Activated CD4-positive, alpha-beta T cell treated with anti-CD3 and anti-CD28 coated beads, Interleukin-2, amount 10 ng/mL, durations not matched to agents 7 days and 5 days (primary cell): ENCODE results near the gene ATOH8. TPM values are rescaled to one million over a fixed set of nuclear protein-coding genes. Genes with fewer than 3 reads are reported as not detected.
"Not testable (repeated sequence)": the region's sequence is repeated elsewhere in the genome, so short reads cannot be mapped to it uniquely, and the experiment has no call there.

Experiments
- CTCF ChIA-PET: fragments of 350-600 bp; sonication (Branson Sonifier 250); formaldehyde crosslinking; loops from one replicate; lab custom pipeline; 2021; ENCODE audit warnings: antibody characterized with exemption; lab: Charles Lee
- POLR2A ChIA-PET: fragments of 350-600 bp; sonication (Branson Sonifier 250); formaldehyde crosslinking; loops from one replicate; lab custom pipeline; 2021; ENCODE audit warnings: antibody characterized with exemption; lab: Charles Lee
- DNase-seq: peaks from one replicate; pipeline ENCODE4 v3.0.0-alpha.2; 2020
- H3K27ac Mint-ChIP-seq: one replicate; pipeline ENCODE4 v1.8.0; 2021; ENCODE audit warnings: mild to moderate bottlenecking, moderate library complexity, mixed read lengths
- H3K27me3 Mint-ChIP-seq: one replicate; pipeline ENCODE4 v1.8.0; 2021; ENCODE audit warnings: mixed read lengths
- H3K36me3 Mint-ChIP-seq: one replicate; pipeline ENCODE4 v1.8.0; 2021; ENCODE audit warnings: low read depth, mixed read lengths
- H3K4me1 Mint-ChIP-seq: one replicate; pipeline ENCODE4 v1.8.0; 2021; ENCODE audit warnings: mixed read lengths
- H3K4me3 Mint-ChIP-seq: one replicate; pipeline ENCODE4 v1.8.0; 2021; ENCODE audit warnings: mild to moderate bottlenecking, moderate library complexity, mixed read lengths
- H3K9me3 Mint-ChIP-seq: one replicate; pipeline ENCODE4 v1.8.0; 2021; ENCODE audit warnings: mixed read lengths
- microRNA-seq: library from miRNA; unstranded; fragments of <30 nt; microRNA quantifications from one replicate; pipeline ENCODE4 v1.2.0, GENCODE V29; 2021; ENCODE audit warnings: borderline microRNAs expressed, borderline replicate concordance
- total RNA-seq, 2 experiments: library from RNA; stranded (reverse); gene quantifications; one replicate each; pipeline ENCODE4 v1.2.3, GENCODE V29; 2021

Gene ATOH8
- total RNA-seq, 2 experiments from 2014 or later: 0.10 to 0.12 TPM

DNA sequence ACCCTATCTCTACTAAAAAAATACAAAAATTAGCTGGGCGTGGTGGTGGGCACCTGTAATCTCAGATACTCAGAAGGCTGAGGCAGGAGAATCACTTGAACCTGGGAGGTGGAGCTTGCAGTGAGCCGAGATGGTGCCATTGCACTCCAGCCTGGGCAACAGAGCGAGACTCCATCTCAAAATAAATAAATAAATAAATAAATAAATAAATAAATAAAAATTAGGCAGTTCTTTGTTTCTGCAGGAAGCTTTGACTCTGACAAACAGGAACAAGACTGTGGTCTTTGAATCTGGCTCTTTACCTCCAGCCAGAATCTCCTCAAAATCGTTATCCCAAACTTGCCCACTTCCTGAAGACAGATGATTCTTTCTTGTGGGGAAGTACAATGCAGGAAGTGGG is 75.6 kb downstream of the ATOH8 start:
- H3K9me3 Mint-ChIP-seq, POLR2A ChIA-PET, H3K36me3 Mint-ChIP-seq, H3K27ac Mint-ChIP-seq, H3K4me3 Mint-ChIP-seq, DNase-seq: not testable (repeated sequence)
- Mint-ChIP-seq H3K27me3 (peaks cover 19% of the 10 kb centered on the region), H3K4me1 (peaks cover 36% of the 10 kb centered on the region)
- CTCF ChIA-PET: interaction anchor here (1.4 to 11.9 kb wide), 6 partner anchors 15 to 249 kb away, joined by 3 to 194 read pairs (median 6); partner anchors contain the start of gene ST3GAL5

DNA sequence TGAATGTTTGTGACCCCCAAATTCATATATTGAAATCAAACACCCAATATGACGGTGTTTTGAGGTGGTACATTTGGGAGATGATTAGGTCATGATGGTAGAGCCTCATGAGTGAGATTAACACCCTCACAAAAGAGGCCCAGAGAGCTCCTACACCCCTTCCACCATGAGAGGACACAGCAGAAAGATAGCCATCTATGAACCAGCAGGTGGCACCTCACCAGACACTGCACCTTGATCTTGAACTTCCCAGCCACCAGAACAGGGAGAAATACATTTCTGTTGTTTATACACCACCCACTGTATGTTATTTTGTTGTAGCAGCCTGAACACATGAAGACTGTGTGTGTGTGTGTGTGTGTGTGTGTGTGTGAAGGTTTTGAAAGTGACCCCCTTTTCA is 76.9 kb downstream of the ATOH8 start:
- peaks cover 4% of the 10 kb centered on the region for H3K9me3 Mint-ChIP-seq
- peak; percentile 41 for DNase-seq
- ChIA-PET POLR2A (interaction anchor here (0.6 kb wide), 1 partner anchor 278 kb away, joined by 6 read pairs; no protein-coding TSS in a partner anchor), CTCF (interaction anchor here (0.6 to 11.9 kb wide), 15 partner anchors 9 to 257 kb away, joined by 3 to 194 read pairs (median 4); partner anchors contain the start of genes ATOH8 and ST3GAL5)
- H3K36me3 Mint-ChIP-seq: peaks cover 4% of the 10 kb centered on the region
- no peak overlapping the region for H3K4me3 Mint-ChIP-seq
- peaks cover 18% of the 10 kb centered on the region for H3K27me3 Mint-ChIP-seq
- peak overlapping the region; percentile 57 for H3K27ac Mint-ChIP-seq
- peaks cover 36% of the 10 kb centered on the region for H3K4me1 Mint-ChIP-seq

DNA sequence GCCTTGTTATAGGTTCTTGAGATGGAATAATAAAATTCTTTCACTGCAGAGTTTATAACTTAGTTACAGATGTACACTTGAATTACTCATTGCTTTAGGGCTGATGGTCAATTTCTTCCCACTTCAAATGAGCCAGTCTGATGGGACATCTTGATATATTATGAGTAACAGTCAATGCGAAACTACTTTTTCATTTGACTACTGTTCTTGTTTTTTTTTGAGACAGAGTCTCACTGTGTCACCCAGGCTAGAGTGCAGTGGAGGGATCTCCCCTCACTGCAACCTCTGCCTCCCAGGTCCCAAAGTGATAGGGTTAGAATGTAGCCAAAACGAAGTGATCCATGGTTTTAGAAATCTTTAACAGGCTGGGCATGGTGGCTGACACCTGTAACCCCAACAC is 77.9 kb downstream of the ATOH8 start:
- Mint-ChIP-seq H3K4me1 (peaks cover 36% of the 10 kb centered on the region), H3K27me3 (peaks cover 16% of the 10 kb centered on the region)

GRCh38 chr2:85834466-85834865 is 80.7 kb downstream of the ATOH8 start:
- peaks cover 22% of the 10 kb centered on the region for H3K4me1 Mint-ChIP-seq
- CTCF ChIA-PET: interaction anchor here (0.7 kb wide), 1 partner anchor 160 kb away, joined by 4 read pairs; no protein-coding TSS in a partner anchor

More for the DNA sequence above, 77.9 kb downstream of the ATOH8 start:
- peaks cover 10% of the 10 kb centered on the region for H3K9me3 Mint-ChIP-seq
- no peak overlapping the region for H3K4me3 Mint-ChIP-seq
- DNase-seq: no peak
- H3K27ac Mint-ChIP-seq: no peak overlapping the region
- POLR2A ChIA-PET: no interaction called here
- CTCF ChIA-PET: interaction anchor here (0.9 to 11.9 kb wide), 8 partner anchors 10 to 247 kb away, joined by 3 to 194 read pairs (median 4); partner anchors contain the start of genes ATOH8 and ST3GAL5
- H3K36me3 Mint-ChIP-seq: peaks cover 5% of the 10 kb centered on the region

More at GRCh38 chr2:85834466-85834865, 80.7 kb downstream of the ATOH8 start:
- H3K9me3 Mint-ChIP-seq: peaks cover 12% of the 10 kb centered on the region
- H3K27me3 Mint-ChIP-seq: peaks cover 10% of the 10 kb centered on the region
- no peak overlapping the region for H3K4me3 Mint-ChIP-seq
- H3K27ac Mint-ChIP-seq: no peak overlapping the region
- POLR2A ChIA-PET: no interaction called here
- DNase-seq: no peak
- peaks cover 19% of the 10 kb centered on the region for H3K36me3 Mint-ChIP-seq

Small RNA genes within 50 kb of the gene (microRNA-seq; reads per million reads assigned to microRNA genes)
- not detected for gene MIR6071

Other genes starting within 250 kb of the ATOH8 start
- gene MAT2A, start 214.8 kb upstream of the ATOH8 start, total RNA-seq: 100 to 1,000 TPM; 263 to 269 TPM
- 10 to 100 TPM; 20.8 to 22.8 TPM for gene GGCX, start 192.5 kb upstream of the ATOH8 start, total RNA-seq
- gene VAMP8, start 176.4 kb upstream of the ATOH8 start, total RNA-seq: 100 to 1,000 TPM; 131 to 149 TPM
- gene VAMP5, start 169.6 kb upstream of the ATOH8 start, total RNA-seq: 10 to 100 TPM; 61.5 to 67.4 TPM
- 100 to 1,000 TPM in 1 of 2 experiments, 10 to 100 TPM in 1; 89.7 to 106 TPM for gene RNF181, start 158.2 kb upstream of the ATOH8 start, total RNA-seq
- gene TMEM150A, start 151.3 kb upstream of the ATOH8 start, total RNA-seq: 1 to 10 TPM; 1.5 to 1.7 TPM
- 10 to 100 TPM; 46.1 to 55.3 TPM for gene C2orf68, start 141.9 kb upstream of the ATOH8 start, total RNA-seq
- 10 to 100 TPM; 71.9 to 77.0 TPM for gene USP39, start 137.8 kb upstream of the ATOH8 start, total RNA-seq
- not detected for gene SFTPB, start 85.8 kb upstream of the ATOH8 start, total RNA-seq
- 10 to 100 TPM; 72.9 to 75.5 TPM for gene GNLY, start 59.6 kb upstream of the ATOH8 start, total RNA-seq
- gene ST3GAL5, start 135.0 kb downstream of the ATOH8 start, total RNA-seq: 10 to 100 TPM; 36.3 to 36.8 TPM